ENCODE results near the gene MLLT1. TPM values are rescaled to one million over a fixed set of nuclear protein-coding genes. Genes with fewer than 3 reads are reported as not detected.
A peak's percentile ranks its signal among the peaks of the same experiment; 100 is the strongest.

Gene MLLT1
- total and polyA plus RNA-seq, 11 donors = 17.8 to 45.9 (median 34.9) TPM

DNA sequence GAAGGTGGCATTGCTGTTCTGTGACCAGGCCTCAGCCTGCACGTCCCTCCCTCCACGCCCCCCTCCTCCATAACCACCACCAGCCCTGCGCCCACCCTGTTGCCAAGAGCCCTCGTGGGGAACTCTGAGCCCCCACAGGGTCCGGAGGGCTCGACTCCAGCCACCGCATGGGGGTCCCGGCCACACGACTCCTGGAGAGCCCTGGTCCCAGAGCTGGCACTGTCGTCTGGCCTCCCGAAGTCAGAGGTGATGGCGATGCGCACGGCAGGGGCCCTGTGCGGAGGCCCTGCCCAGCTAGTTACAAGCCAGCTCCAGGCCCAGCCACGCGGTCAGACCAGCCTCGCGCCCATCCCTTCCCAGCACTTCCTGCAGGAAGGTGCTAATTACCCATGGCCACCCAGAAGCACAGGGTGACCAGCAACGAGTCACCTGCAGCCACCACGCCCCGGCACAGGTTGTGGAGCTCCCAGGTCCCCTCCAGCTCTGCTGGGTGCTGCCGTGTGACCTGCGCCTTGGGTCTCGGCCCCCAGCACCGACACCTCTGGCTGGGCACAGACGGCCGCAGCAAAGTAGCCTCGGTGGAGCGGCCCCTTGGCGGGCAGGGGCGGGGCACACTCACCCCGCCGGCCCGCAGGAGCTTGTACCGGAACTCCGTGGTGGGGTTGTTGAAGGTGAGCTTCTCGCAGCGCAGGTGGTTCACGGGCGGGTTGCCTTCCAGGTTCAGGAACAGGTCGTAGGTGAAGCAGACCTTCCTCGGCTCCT lies 49.6 kb downstream of the MLLT1 start:
- peaks cover 3 to 32% (median 27%) of the 10 kb centered on the region in 9 donors for H3K36me3 ChIP-seq
- 90 to 96% (median 94%) methylated on average over 15 to 43 of the region's 43 CpGs for WGBS, 4 donors

GRCh38 chr19:6229216-6229913 lies 50.4 kb downstream of the MLLT1 start:
- intact Hi-C loops (cut with DNase I) = loop anchor here in 2 of 10 donors (10.0 kb wide), 1 partner anchor 45 kb away; the partner anchor contains the start of gene MLLT1 (in 2 of the 2)
- TF ChIP-seq POLR2A (IDR thresholded peaks at IDR 0.05) = no peak
- TF ChIP-seq, protein P1, sequence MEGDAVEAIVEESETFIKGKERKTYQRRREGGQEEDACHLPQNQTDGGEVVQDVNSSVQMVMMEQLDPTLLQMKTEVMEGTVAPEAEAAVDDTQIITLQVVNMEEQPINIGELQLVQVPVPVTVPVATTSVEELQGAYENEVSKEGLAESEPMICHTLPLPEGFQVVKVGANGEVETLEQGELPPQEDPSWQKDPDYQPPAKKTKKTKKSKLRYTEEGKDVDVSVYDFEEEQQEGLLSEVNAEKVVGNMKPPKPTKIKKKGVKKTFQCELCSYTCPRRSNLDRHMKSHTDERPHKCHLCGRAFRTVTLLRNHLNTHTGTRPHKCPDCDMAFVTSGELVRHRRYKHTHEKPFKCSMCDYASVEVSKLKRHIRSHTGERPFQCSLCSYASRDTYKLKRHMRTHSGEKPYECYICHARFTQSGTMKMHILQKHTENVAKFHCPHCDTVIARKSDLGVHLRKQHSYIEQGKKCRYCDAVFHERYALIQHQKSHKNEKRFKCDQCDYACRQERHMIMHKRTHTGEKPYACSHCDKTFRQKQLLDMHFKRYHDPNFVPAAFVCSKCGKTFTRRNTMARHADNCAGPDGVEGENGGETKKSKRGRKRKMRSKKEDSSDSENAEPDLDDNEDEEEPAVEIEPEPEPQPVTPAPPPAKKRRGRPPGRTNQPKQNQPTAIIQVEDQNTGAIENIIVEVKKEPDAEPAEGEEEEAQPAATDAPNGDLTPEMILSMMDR (IDR thresholded peaks at IDR 0.05) = no peak
- DNase-seq (peak in 1 of 5 donors; percentile 21), ATAC-seq (no peak)
- peaks cover 3 to 37% (median 30%) of the 10 kb centered on the region in 9 donors for H3K36me3 ChIP-seq
- no peak overlapping the region for H3K4me3 ChIP-seq
- no peaks in the 10 kb centered on the region for H3K9me3 ChIP-seq
- WGBS, 4 donors = 92 to 95% (median 94%) methylated on average over 27 of the region's 27 CpGs
- H3K27ac ChIP-seq = no peak overlapping the region
- H3K4me1 ChIP-seq = peaks cover 12 to 62% (median 24%) of the 10 kb centered on the region in 12 donors
- no peaks in the 10 kb centered on the region for H3K27me3 ChIP-seq

More for the DNA sequence above, 49.6 kb downstream of the MLLT1 start:
- ATAC-seq = no peak
- no peak for TF ChIP-seq POLR2A (IDR thresholded peaks at IDR 0.05)
- TF ChIP-seq, protein P1 (IDR thresholded peaks at IDR 0.05) = no peak
- Histone ChIP-seq H3K9me3 (no peaks in the 10 kb centered on the region), H3K4me1 (peaks cover 18 to 62% (median 30%) of the 10 kb centered on the region in 12 donors), H3K4me3 (no peak overlapping the region), H3K27ac (no peak overlapping the region), H3K27me3 (no peaks in the 10 kb centered on the region)
- intact Hi-C loops (cut with DNase I) = loop anchor here in 6 of 10 donors (5.0 to 10.0 kb wide), 2 partner anchors 42 to 45 kb away; partner anchors contain the start of gene MLLT1 (in 2 of the 6)
- DNase-seq = peak in 1 of 5 donors; percentile 24

DNA sequence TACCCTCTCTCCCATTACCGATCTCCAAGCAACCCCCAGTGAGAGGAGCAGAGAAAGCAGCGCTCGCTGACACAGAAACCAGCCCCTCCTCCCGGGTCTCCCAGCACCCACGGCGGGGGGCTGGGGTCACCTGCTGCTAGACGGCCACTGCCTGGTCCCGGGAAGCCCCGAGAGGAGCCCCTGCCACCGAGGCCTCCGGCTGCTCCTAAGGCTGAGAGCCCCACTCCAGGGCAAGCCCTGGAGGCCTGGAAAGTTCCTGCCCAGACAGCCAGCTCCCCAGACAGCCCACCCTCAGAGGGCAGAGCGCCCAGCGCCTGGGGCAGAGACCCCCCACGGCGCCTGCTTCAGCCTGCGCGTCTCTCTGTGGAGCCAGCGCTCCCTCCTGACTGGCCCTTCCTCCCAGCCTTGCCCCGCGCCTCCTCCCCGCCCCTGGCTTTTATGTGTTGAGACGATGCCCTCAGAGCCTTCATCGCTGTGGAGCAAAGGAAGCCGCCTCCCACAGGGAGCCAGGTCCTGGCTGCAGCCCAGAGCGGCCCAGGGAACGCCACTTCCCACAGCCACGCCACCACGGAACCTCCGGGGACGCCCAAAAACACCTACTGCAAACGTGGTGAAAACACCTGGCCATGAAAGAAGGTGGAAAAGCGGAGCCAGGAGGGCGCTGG lies 51.1 kb downstream of the MLLT1 start:
- ATAC-seq = no peak
- H3K4me1 ChIP-seq = peaks cover 6 to 62% (median 22%) of the 10 kb centered on the region in 12 donors
- H3K4me3 ChIP-seq = no peak overlapping the region
- H3K27me3 ChIP-seq = no peaks in the 10 kb centered on the region
- TF ChIP-seq, protein P1 (IDR thresholded peaks at IDR 0.05) = no peak
- no peak for TF ChIP-seq POLR2A (IDR thresholded peaks at IDR 0.05)
- no peak overlapping the region for H3K27ac ChIP-seq
- no peaks in the 10 kb centered on the region for H3K9me3 ChIP-seq
- intact Hi-C loops (cut with DNase I) = loop anchor here in 2 of 10 donors (10.0 kb wide), 1 partner anchor 46 kb away; the partner anchor contains the start of gene MLLT1 (in 2 of the 2)
- WGBS, 4 donors = 63 to 77% (median 72%) methylated on average over 11 to 33 of the region's 33 CpGs
- DNase-seq = peak in 1 of 5 donors; percentile 24
- H3K36me3 ChIP-seq = peaks cover 3 to 39% (median 30%) of the 10 kb centered on the region in 9 donors

Measured in heart left ventricle (tissue), 16 donors.